ENCODE measurements around the gene ACTRT2.

The ACTRT2 gene

DNA sequence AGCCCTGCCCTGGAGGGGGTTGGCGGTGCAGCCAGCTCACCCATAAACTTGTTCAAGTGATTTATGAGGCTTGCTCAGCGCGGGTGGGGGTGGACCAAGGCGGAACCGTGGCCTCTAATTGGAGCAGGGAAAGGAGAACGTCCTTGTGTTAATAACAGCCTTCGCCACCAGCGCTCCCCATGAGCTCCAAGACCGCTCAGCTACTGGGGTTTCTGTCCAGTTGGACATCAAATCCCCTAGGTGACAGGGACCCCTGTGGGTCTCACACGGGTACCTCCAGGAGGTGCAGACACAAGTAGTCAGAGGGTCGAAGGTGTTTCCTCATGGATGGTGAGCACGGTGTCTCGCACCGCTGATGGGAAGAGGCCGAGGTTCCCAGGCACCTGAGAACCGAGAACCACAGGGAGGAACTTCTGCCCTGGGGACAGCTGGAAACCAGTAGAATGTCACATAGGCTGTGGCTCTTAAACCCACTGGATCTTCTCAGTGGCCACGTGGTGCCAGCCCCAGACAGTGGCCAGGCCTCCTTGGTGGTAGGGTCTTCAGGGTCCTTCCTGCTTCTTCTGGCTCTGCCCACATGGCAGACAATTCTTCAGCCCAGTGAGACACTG is 3.7 kb upstream of the ACTRT2 start:
- no peaks in the 10 kb centered on the region for H3K9me3 ChIP-seq (replicated peaks; ENCODE audit: insufficient read depth, low read length)
- H3K4me2 ChIP-seq (ENCODE audit: low read depth, low read length): no peak overlapping the region
- no peaks in the 10 kb centered on the region for H3F3A ChIP-seq (ENCODE audit: insufficient read depth, low read length)
- H3K9me2 ChIP-seq (replicated peaks; ENCODE audit: insufficient read depth, low read length): no peaks in the 10 kb centered on the region
- no peaks in the 10 kb centered on the region for H3K79me2 ChIP-seq (ENCODE audit: low read length)
- H3K4me3 ChIP-seq (ENCODE audit: low read length): no peak overlapping the region
- H4K20me1 ChIP-seq (ENCODE audit: insufficient read depth, low read length): no peaks in the 10 kb centered on the region; the same call in 1 of the 2 replicates
- TF ChIP-seq CTCF (IDR thresholded peaks at IDR 0.05; ENCODE audit: low read length) (no peak), EZH2 (optimal IDR thresholded peaks at IDR 0.05; ENCODE audit: low read depth, low read length) (no peak), EZH2phosphoT487 (IDR thresholded peaks at IDR 0.05; ENCODE audit: low read length) (no peak)
- H3K27me3 ChIP-seq (replicated peaks; ENCODE audit: insufficient read depth, low read length): peaks cover 92% of the 10 kb centered on the region
- H3K4me1 ChIP-seq (ENCODE audit: low read length): no peaks in the 10 kb centered on the region
- no peak for DNase-seq
- no peak overlapping the region for H2AFZ ChIP-seq (ENCODE audit: low read length)
- no peaks in the 10 kb centered on the region for H3K36me3 ChIP-seq (replicated peaks; ENCODE audit: insufficient read depth, low read length)
- H3K27ac ChIP-seq (ENCODE audit: low read length): no peak overlapping the region
- H3K9ac ChIP-seq (ENCODE audit: low read length): no peak overlapping the region

GRCh38 chr1:3018051-3018471 is 3.2 kb upstream of the ACTRT2 start:
- no peaks in the 10 kb centered on the region for H3K36me3 ChIP-seq (replicated peaks; ENCODE audit: insufficient read depth, low read length)
- TF ChIP-seq CTCF (IDR thresholded peaks at IDR 0.05; ENCODE audit: low read length) (no peak), EZH2 (optimal IDR thresholded peaks at IDR 0.05; ENCODE audit: low read depth, low read length) (no peak), EZH2phosphoT487 (IDR thresholded peaks at IDR 0.05; ENCODE audit: low read length) (no peak)
- H3K27ac ChIP-seq (ENCODE audit: low read length): no peak overlapping the region
- H2AFZ ChIP-seq (ENCODE audit: low read length): no peak overlapping the region
- no peaks in the 10 kb centered on the region; the same call in 1 of the 2 replicates for H4K20me1 ChIP-seq (ENCODE audit: insufficient read depth, low read length)
- DNase-seq: no peak
- peaks cover 92% of the 10 kb centered on the region for H3K27me3 ChIP-seq (replicated peaks; ENCODE audit: insufficient read depth, low read length)
- no peaks in the 10 kb centered on the region for H3K79me2 ChIP-seq (ENCODE audit: low read length)
- no peaks in the 10 kb centered on the region for H3K4me1 ChIP-seq (ENCODE audit: low read length)
- no peaks in the 10 kb centered on the region for H3F3A ChIP-seq (ENCODE audit: insufficient read depth, low read length)
- no peak overlapping the region for H3K4me2 ChIP-seq (ENCODE audit: low read depth, low read length)
- H3K9me2 ChIP-seq (replicated peaks; ENCODE audit: insufficient read depth, low read length): no peaks in the 10 kb centered on the region
- no peaks in the 10 kb centered on the region for H3K9me3 ChIP-seq (replicated peaks; ENCODE audit: insufficient read depth, low read length)
- H3K4me3 ChIP-seq (ENCODE audit: low read length): no peak overlapping the region
- H3K9ac ChIP-seq (ENCODE audit: low read length): no peak overlapping the region

DNA sequence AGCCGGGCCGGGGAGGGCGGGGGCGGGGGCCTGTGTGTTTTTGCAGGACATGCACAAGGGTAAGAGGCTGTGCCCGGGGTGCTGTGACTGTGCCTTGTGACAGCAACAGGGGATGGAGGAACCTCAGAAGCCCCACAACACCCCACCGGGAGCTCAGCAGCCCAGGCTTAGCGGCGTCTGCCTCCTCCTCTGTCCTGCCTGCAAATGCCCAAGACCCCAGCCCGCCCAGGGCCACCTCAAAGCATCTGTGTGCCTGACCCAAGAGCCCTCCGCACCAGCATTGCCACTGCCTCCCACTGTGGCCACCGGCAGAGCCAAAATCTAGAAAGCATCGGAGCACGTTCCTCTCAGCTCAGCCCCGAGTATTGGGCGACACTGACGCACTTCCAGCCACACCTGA is 2.7 kb upstream of the ACTRT2 start:
- Histone ChIP-seq H3K4me2 (ENCODE audit: low read depth, low read length) (no peak overlapping the region), H3K4me1 (ENCODE audit: low read length) (no peaks in the 10 kb centered on the region), H2AFZ (ENCODE audit: low read length) (no peak overlapping the region), H3K36me3 (replicated peaks; ENCODE audit: insufficient read depth, low read length) (no peaks in the 10 kb centered on the region), H3K27me3 (replicated peaks; ENCODE audit: insufficient read depth, low read length) (peaks cover 92% of the 10 kb centered on the region), H3K9me2 (replicated peaks; ENCODE audit: insufficient read depth, low read length) (no peaks in the 10 kb centered on the region), H3F3A (ENCODE audit: insufficient read depth, low read length) (no peaks in the 10 kb centered on the region), H3K9ac (ENCODE audit: low read length) (no peak overlapping the region), H3K79me2 (ENCODE audit: low read length) (no peaks in the 10 kb centered on the region), H3K27ac (ENCODE audit: low read length) (no peak overlapping the region), H3K4me3 (ENCODE audit: low read length) (no peak overlapping the region), H4K20me1 (ENCODE audit: insufficient read depth, low read length) (no peaks in the 10 kb centered on the region; the same call in 1 of the 2 replicates), H3K9me3 (replicated peaks; ENCODE audit: insufficient read depth, low read length) (no peaks in the 10 kb centered on the region)
- TF ChIP-seq EZH2phosphoT487 (IDR thresholded peaks at IDR 0.05; ENCODE audit: low read length) (no peak), EZH2 (optimal IDR thresholded peaks at IDR 0.05; ENCODE audit: low read depth, low read length) (no peak), CTCF (IDR thresholded peaks at IDR 0.05; ENCODE audit: low read length) (no peak)
- no peak for DNase-seq
